ENCODE data around the gene KCNMA1.

DNA sequence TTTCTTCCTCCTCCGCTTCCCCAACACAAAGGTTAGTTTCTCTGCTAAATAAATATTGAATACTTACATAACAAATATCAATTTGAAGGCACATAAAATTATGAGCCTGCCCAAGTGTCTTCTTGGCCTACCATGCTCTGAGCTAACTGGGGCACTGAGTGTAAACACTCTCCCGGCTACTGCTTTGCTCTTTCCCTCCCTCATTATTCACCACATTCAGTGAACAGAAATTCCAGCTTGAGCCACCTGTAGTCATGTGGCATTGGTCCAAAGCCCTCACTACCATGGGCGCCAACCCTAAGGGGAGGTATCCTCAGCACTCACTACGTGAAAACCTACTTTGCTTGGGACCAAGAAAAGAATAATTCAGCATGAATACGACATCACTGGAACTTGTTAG, 409.0 kb downstream of the KCNMA1 start:
- TF ChIP-seq POLR2A (conservative IDR thresholded peaks at IDR 0.05) (no peak), ELF1 (tag; IDR thresholded peaks at IDR 0.05) (no peak), LARP7 (IDR thresholded peaks at IDR 0.05) (no peak), RAD51 (IDR thresholded peaks at IDR 0.05; ENCODE audit: borderline replicate concordance, low read depth) (no peak), PURB (CRISPR knock-in tag; IDR thresholded peaks at IDR 0.05; ENCODE audit: low read depth) (no peak), ZKSCAN1 (IDR thresholded peaks at IDR 0.05; ENCODE audit: low read depth, low read length) (no peak), HNRNPH1 (optimal IDR thresholded peaks at IDR 0.05; ENCODE audit: low read depth, low read length) (no peak), CREB1 (IDR thresholded peaks at IDR 0.05) (no peak), CREB1 (CRISPR knock-in tag; IDR thresholded peaks at IDR 0.05) (no peak), TARDBP (IDR thresholded peaks at IDR 0.05) (no peak), EZH2 (IDR thresholded peaks at IDR 0.05; ENCODE audit: borderline replicate concordance, low read depth, low read length) (no peak)
- TF ChIP-seq, protein P1, sequence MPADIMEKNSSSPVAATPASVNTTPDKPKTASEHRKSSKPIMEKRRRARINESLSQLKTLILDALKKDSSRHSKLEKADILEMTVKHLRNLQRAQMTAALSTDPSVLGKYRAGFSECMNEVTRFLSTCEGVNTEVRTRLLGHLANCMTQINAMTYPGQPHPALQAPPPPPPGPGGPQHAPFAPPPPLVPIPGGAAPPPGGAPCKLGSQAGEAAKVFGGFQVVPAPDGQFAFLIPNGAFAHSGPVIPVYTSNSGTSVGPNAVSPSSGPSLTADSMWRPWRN (IDR thresholded peaks at IDR 0.05; ENCODE audit: low read depth), result no peak
- TF ChIP-seq, protein P2, sequence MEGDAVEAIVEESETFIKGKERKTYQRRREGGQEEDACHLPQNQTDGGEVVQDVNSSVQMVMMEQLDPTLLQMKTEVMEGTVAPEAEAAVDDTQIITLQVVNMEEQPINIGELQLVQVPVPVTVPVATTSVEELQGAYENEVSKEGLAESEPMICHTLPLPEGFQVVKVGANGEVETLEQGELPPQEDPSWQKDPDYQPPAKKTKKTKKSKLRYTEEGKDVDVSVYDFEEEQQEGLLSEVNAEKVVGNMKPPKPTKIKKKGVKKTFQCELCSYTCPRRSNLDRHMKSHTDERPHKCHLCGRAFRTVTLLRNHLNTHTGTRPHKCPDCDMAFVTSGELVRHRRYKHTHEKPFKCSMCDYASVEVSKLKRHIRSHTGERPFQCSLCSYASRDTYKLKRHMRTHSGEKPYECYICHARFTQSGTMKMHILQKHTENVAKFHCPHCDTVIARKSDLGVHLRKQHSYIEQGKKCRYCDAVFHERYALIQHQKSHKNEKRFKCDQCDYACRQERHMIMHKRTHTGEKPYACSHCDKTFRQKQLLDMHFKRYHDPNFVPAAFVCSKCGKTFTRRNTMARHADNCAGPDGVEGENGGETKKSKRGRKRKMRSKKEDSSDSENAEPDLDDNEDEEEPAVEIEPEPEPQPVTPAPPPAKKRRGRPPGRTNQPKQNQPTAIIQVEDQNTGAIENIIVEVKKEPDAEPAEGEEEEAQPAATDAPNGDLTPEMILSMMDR (IDR thresholded peaks at IDR 0.05 in 2 of 3, conservative IDR thresholded peaks at IDR 0.05 in 1 of 3; ENCODE audit: insufficient read depth in 2 of 3, low read depth in 1 of 3, low read length in 3 of 3), result no peak
- TF ChIP-seq, protein P3, sequence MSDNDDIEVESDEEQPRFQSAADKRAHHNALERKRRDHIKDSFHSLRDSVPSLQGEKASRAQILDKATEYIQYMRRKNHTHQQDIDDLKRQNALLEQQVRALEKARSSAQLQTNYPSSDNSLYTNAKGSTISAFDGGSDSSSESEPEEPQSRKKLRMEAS (CRISPR knock-in tag; IDR thresholded peaks at IDR 0.05), result no peak
- TF ChIP-seq, protein P4, sequence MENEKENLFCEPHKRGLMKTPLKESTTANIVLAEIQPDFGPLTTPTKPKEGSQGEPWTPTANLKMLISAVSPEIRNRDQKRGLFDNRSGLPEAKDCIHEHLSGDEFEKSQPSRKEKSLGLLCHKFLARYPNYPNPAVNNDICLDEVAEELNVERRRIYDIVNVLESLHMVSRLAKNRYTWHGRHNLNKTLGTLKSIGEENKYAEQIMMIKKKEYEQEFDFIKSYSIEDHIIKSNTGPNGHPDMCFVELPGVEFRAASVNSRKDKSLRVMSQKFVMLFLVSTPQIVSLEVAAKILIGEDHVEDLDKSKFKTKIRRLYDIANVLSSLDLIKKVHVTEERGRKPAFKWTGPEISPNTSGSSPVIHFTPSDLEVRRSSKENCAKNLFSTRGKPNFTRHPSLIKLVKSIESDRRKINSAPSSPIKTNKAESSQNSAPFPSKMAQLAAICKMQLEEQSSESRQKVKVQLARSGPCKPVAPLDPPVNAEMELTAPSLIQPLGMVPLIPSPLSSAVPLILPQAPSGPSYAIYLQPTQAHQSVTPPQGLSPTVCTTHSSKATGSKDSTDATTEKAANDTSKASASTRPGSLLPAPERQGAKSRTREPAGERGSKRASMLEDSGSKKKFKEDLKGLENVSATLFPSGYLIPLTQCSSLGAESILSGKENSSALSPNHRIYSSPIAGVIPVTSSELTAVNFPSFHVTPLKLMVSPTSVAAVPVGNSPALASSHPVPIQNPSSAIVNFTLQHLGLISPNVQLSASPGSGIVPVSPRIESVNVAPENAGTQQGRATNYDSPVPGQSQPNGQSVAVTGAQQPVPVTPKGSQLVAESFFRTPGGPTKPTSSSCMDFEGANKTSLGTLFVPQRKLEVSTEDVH (IDR thresholded peaks at IDR 0.05; ENCODE audit: low read depth, partially characterized antibody), result no peak
